ENCODE data around the gene GNGT1. TPM values are rescaled to one million over a fixed set of nuclear protein-coding genes. Genes with fewer than 3 reads are reported as not detected.

The GNGT1 gene
- polyA plus RNA-seq, 3 donors from 2014 or later: not detected

- Mint-ChIP-seq H3K27me3 (ENCODE audit: low read depth in 3 of 3) (peaks cover 4 to 11% (median 5%) of the 10 kb centered on the region in 3 donors), H3K9me3 (peaks cover 0 to 4% (median 0%) of the 10 kb centered on the region in 6 donors), H3K27ac (no peak overlapping the region), H3K4me1 (no peaks in the 10 kb centered on the region), H3K36me3 (no peaks in the 10 kb centered on the region), H3K4me3 (no peak overlapping the region)
- DNase-seq: no peak
These were observed 28.7 kb downstream of the GNGT1 start for GRCh38 chr7:93935102-93935501.

GRCh38 chr7:93937818-93938217, 31.5 kb downstream of the GNGT1 start:
- H3K36me3 Mint-ChIP-seq: no peaks in the 10 kb centered on the region
- peaks cover 6 to 13% (median 7%) of the 10 kb centered on the region in 3 donors for H3K27me3 Mint-ChIP-seq (ENCODE audit: low read depth in 3 of 3)
- no peak overlapping the region for H3K4me3 Mint-ChIP-seq
- no peak overlapping the region for H3K27ac Mint-ChIP-seq
- no peak for DNase-seq
- peaks cover 0 to 4% (median 0%) of the 10 kb centered on the region in 6 donors for H3K9me3 Mint-ChIP-seq
- no peaks in the 10 kb centered on the region for H3K4me1 Mint-ChIP-seq

- Mint-ChIP-seq H3K27ac (no peak overlapping the region), H3K4me1 (no peaks in the 10 kb centered on the region), H3K4me3 (no peak overlapping the region), H3K9me3 (peaks cover 0 to 4% (median 0%) of the 10 kb centered on the region in 6 donors), H3K27me3 (ENCODE audit: low read depth in 3 of 3) (peaks cover 5 to 13% (median 7%) of the 10 kb centered on the region in 3 donors), H3K36me3 (no peaks in the 10 kb centered on the region)
- no peak for DNase-seq
These were observed 31.9 kb downstream of the GNGT1 start for GRCh38 chr7:93938293-93938692.

- peaks cover 3 to 9% (median 5%) of the 10 kb centered on the region in 3 donors for H3K27me3 Mint-ChIP-seq (ENCODE audit: low read depth in 3 of 3)
These were observed 35.6 kb downstream of the GNGT1 start for GRCh38 chr7:93941945-93942344.

GRCh38 chr7:93943816-93944540, 37.6 kb downstream of the GNGT1 start:
- Mint-ChIP-seq H3K27ac (no peak overlapping the region), H3K27me3 (ENCODE audit: low read depth in 3 of 3) (peaks cover 3 to 5% (median 5%) of the 10 kb centered on the region in 3 donors), H3K36me3 (peaks cover 0 to 5% (median 0%) of the 10 kb centered on the region in 3 donors), H3K4me3 (no peak overlapping the region), H3K9me3 (peaks cover 0 to 2% (median 0%) of the 10 kb centered on the region in 6 donors), H3K4me1 (no peaks in the 10 kb centered on the region)
- no peak for DNase-seq

More at GRCh38 chr7:93941945-93942344, 35.6 kb downstream of the GNGT1 start:
- DNase-seq: no peak
- Mint-ChIP-seq H3K9me3 (peaks cover 0 to 4% (median 0%) of the 10 kb centered on the region in 6 donors), H3K4me3 (no peak overlapping the region), H3K36me3 (peaks cover 0 to 5% (median 0%) of the 10 kb centered on the region in 3 donors), H3K27ac (no peak overlapping the region), H3K4me1 (no peaks in the 10 kb centered on the region)

GRCh38 chr7:93944673-93945072, 38.3 kb downstream of the GNGT1 start:
- peaks cover 0 to 2% (median 0%) of the 10 kb centered on the region in 6 donors for H3K9me3 Mint-ChIP-seq
- peaks cover 0 to 5% (median 0%) of the 10 kb centered on the region in 3 donors for H3K36me3 Mint-ChIP-seq
- no peak overlapping the region for H3K4me3 Mint-ChIP-seq
- no peak overlapping the region for H3K27ac Mint-ChIP-seq
- H3K27me3 Mint-ChIP-seq (ENCODE audit: low read depth in 3 of 3): peaks cover 4 to 5% (median 4%) of the 10 kb centered on the region in 3 donors
- no peaks in the 10 kb centered on the region for H3K4me1 Mint-ChIP-seq
- DNase-seq: no peak

- H3K9me3 Mint-ChIP-seq: peaks cover 0 to under 1% (median 0%) of the 10 kb centered on the region in 6 donors
- no peak overlapping the region for H3K27ac Mint-ChIP-seq
These were observed 38.7 kb downstream of the GNGT1 start for GRCh38 chr7:93945083-93945482.

GRCh38 chr7:93945756-93946535, 39.6 kb downstream of the GNGT1 start:
- Mint-ChIP-seq H3K27ac (no peak overlapping the region), H3K4me1 (no peaks in the 10 kb centered on the region), H3K9me3 (no peaks in the 10 kb centered on the region), H3K4me3 (no peak overlapping the region), H3K27me3 (ENCODE audit: low read depth in 3 of 3) (peaks cover 2 to 3% (median 2%) of the 10 kb centered on the region in 3 donors), H3K36me3 (peaks cover 0 to 5% (median 0%) of the 10 kb centered on the region in 3 donors)
- no peak for DNase-seq

More at GRCh38 chr7:93945083-93945482, 38.7 kb downstream of the GNGT1 start:
- no peak overlapping the region for H3K4me3 Mint-ChIP-seq
- peaks cover 0 to 5% (median 0%) of the 10 kb centered on the region in 3 donors for H3K36me3 Mint-ChIP-seq
- H3K4me1 Mint-ChIP-seq: no peaks in the 10 kb centered on the region
- DNase-seq: no peak
- H3K27me3 Mint-ChIP-seq (ENCODE audit: low read depth in 3 of 3): peaks cover 4 to 5% (median 4%) of the 10 kb centered on the region in 3 donors

GRCh38 chr7:93948106-93948505, 41.7 kb downstream of the GNGT1 start:
- peaks cover 0 to 2% (median 2%) of the 10 kb centered on the region in 3 donors for H3K27me3 Mint-ChIP-seq (ENCODE audit: low read depth in 3 of 3)
- DNase-seq: no peak
- H3K4me3 Mint-ChIP-seq: no peak overlapping the region
- H3K4me1 Mint-ChIP-seq: no peaks in the 10 kb centered on the region
- H3K9me3 Mint-ChIP-seq: no peaks in the 10 kb centered on the region
- H3K27ac Mint-ChIP-seq: no peak overlapping the region
- peaks cover 0 to 5% (median 3%) of the 10 kb centered on the region in 3 donors for H3K36me3 Mint-ChIP-seq

- no peak overlapping the region for H3K27ac Mint-ChIP-seq
- peaks cover 0 to 2% (median 2%) of the 10 kb centered on the region in 3 donors for H3K27me3 Mint-ChIP-seq (ENCODE audit: low read depth in 3 of 3)
- no peaks in the 10 kb centered on the region for H3K9me3 Mint-ChIP-seq
These were observed 42.5 kb downstream of the GNGT1 start for GRCh38 chr7:93948873-93949272.

GRCh38 chr7:93949423-93949822, 43.1 kb downstream of the GNGT1 start:
- Mint-ChIP-seq H3K27me3 (ENCODE audit: low read depth in 3 of 3) (peaks cover 0 to 2% (median 0%) of the 10 kb centered on the region in 3 donors), H3K9me3 (no peaks in the 10 kb centered on the region), H3K36me3 (peaks cover 0 to 3% (median 0%) of the 10 kb centered on the region in 3 donors), H3K4me3 (no peak overlapping the region), H3K27ac (no peak overlapping the region), H3K4me1 (no peaks in the 10 kb centered on the region)
- no peak for DNase-seq

More at GRCh38 chr7:93948873-93949272, 42.5 kb downstream of the GNGT1 start:
- peaks cover 0 to 3% (median 3%) of the 10 kb centered on the region in 3 donors for H3K36me3 Mint-ChIP-seq
- DNase-seq: no peak
- H3K4me1 Mint-ChIP-seq: no peaks in the 10 kb centered on the region
- no peak overlapping the region for H3K4me3 Mint-ChIP-seq

GRCh38 chr7:93955304-93955703, 48.9 kb downstream of the GNGT1 start:
- Mint-ChIP-seq H3K27ac (no peak overlapping the region), H3K27me3 (ENCODE audit: low read depth in 3 of 3) (peaks cover 0 to 1% (median 0%) of the 10 kb centered on the region in 3 donors), H3K4me1 (no peaks in the 10 kb centered on the region), H3K4me3 (no peak overlapping the region), H3K9me3 (no peaks in the 10 kb centered on the region), H3K36me3 (peaks cover 0 to 3% (median 0%) of the 10 kb centered on the region in 3 donors)
- no peak for DNase-seq

- no peak for DNase-seq
- Mint-ChIP-seq H3K36me3 (peaks cover 0 to 2% (median 0%) of the 10 kb centered on the region in 3 donors), H3K27me3 (ENCODE audit: low read depth in 3 of 3) (peaks cover 0 to 1% (median 0%) of the 10 kb centered on the region in 3 donors), H3K9me3 (no peaks in the 10 kb centered on the region), H3K4me3 (no peak overlapping the region), H3K4me1 (no peaks in the 10 kb centered on the region), H3K27ac (no peak overlapping the region)
These were observed 51.4 kb downstream of the GNGT1 start for GRCh38 chr7:93957767-93958166.

GRCh38 chr7:93958216-93958615, 51.8 kb downstream of the GNGT1 start:
- H3K4me3 Mint-ChIP-seq: no peak overlapping the region
- no peaks in the 10 kb centered on the region for H3K36me3 Mint-ChIP-seq
- H3K27me3 Mint-ChIP-seq (ENCODE audit: low read depth in 3 of 3): peaks cover 0 to 1% (median 0%) of the 10 kb centered on the region in 3 donors
- no peak for DNase-seq
- no peak overlapping the region for H3K27ac Mint-ChIP-seq
- H3K9me3 Mint-ChIP-seq: no peaks in the 10 kb centered on the region
- no peaks in the 10 kb centered on the region for H3K4me1 Mint-ChIP-seq

All from immature natural killer cell (primary cell).